HEK293T (cell line): ENCODE measurements around the gene EPHB1.

Experiments used
- CTCF ChIA-PET: fragments of 350-600 bp; formaldehyde crosslinking; extraction: SDS; loops from one replicate; lab custom pipeline; 2021; ENCODE audit warnings: antibody characterized with exemption, inconsistent platforms; lab: Yijun Ruan, JAX
- POLR2A ChIA-PET: fragments of 350-600 bp; formaldehyde crosslinking; extraction: SDS; loops from one replicate; lab custom pipeline; 2020; ENCODE audit warnings: antibody characterized with exemption, inconsistent platforms; lab: Yijun Ruan, JAX
- DNase-seq: peaks from one replicate; pipeline ENCODE4 v3.0.0; 2012; ENCODE audit warnings: mixed read lengths; ENCODE audit errors: extremely low spot score
- ARNT ChIP-seq: fragments of 450-650 bp; IDR thresholded peaks from 2 replicates; pipeline ENCODE4 v1.6.1; 2017; ENCODE audit warnings: mild to moderate bottlenecking
- BHLHE40 ChIP-seq: fragments of 450-650 bp; IDR thresholded peaks from 2 replicates; pipeline ENCODE4 v1.6.1; 2016; ENCODE audit warnings: mild to moderate bottlenecking, moderate library complexity, borderline replicate concordance
- CTBP1 ChIP-seq: fragments of 450-650 bp; IDR thresholded peaks from 2 replicates; pipeline ENCODE4 v1.6.1; 2016; ENCODE audit warnings: borderline replicate concordance
- ELF4 ChIP-seq: fragments of 450-650 bp; IDR thresholded peaks from 2 replicates; pipeline ENCODE4 v1.6.1; 2017; ENCODE audit warnings: antibody characterized with exemption
- FOXA1 ChIP-seq: fragments of 450-650 bp; IDR thresholded peaks from 2 replicates; pipeline ENCODE4 v1.6.1; 2016; ENCODE audit warnings: mild to moderate bottlenecking
- FOXK2 ChIP-seq: fragments of 450-650 bp; IDR thresholded peaks from 2 replicates; pipeline ENCODE4 v1.6.1; 2016; ENCODE audit warnings: mild to moderate bottlenecking
- FOXM1 ChIP-seq: fragments of 450-650 bp; IDR thresholded peaks from 2 replicates; pipeline ENCODE4 v1.6.1; 2017; ENCODE audit warnings: mild to moderate bottlenecking, borderline replicate concordance
- HDGF ChIP-seq: fragments of 450-650 bp; IDR thresholded peaks from 2 replicates; pipeline ENCODE4 v1.6.1; 2017; ENCODE audit warnings: antibody characterized with exemption, borderline replicate concordance
- L3MBTL2 ChIP-seq: fragments of 450-650 bp; conservative IDR thresholded peaks from 2 replicates; pipeline ENCODE4 v1.6.1; 2016; ENCODE audit warnings: mild to moderate bottlenecking
- LEF1 ChIP-seq: fragments of 450-650 bp; IDR thresholded peaks from 2 replicates; pipeline ENCODE4 v1.6.1; 2017; ENCODE audit warnings: mild to moderate bottlenecking, borderline replicate concordance
- NFRKB ChIP-seq: fragments of 450-650 bp; IDR thresholded peaks from 2 replicates; pipeline ENCODE4 v1.6.1; 2016; ENCODE audit warnings: mild to moderate bottlenecking, moderate library complexity
- SP1 ChIP-seq: fragments of 450-650 bp; IDR thresholded peaks from 2 replicates; pipeline ENCODE4 v1.6.1; 2017
- SUZ12 ChIP-seq: fragments of 450-650 bp; IDR thresholded peaks from 2 replicates; pipeline ENCODE4 v1.6.1; 2016; ENCODE audit warnings: mild to moderate bottlenecking
- TARDBP ChIP-seq: fragments of 450-650 bp; IDR thresholded peaks from 2 replicates; pipeline ENCODE4 v1.6.1; 2016
- ZNF384 ChIP-seq: fragments of 450-650 bp; IDR thresholded peaks from 2 replicates; pipeline ENCODE4 v1.6.1; 2016
- TF ChIP-seq, protein P1 (sequence below): fragments of 450-650 bp; IDR thresholded peaks from 2 replicates; pipeline ENCODE4 v1.6.1; 2016

The EPHB1 gene

DNA sequence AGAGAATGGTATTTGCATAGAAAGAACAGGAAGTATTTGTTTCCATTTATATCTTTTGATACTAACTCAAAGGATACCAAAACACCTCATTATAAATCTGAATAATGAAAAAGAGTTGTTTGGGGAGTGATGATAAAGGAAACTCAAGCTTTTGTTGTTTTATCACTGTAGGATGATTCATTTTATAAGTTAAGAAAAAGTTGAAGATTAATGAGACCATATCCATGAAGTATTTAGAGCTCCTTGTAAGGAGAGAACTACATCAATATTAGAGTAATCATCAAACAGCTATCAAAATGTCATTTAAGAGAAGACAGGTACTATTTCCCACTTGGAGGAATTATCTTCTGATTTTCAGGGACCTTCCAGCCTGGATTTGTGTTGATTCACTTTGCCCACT lies 92.5 kb downstream of the EPHB1 start:
- ChIA-PET POLR2A (no interaction called here), CTCF (no interaction called here)

DNA sequence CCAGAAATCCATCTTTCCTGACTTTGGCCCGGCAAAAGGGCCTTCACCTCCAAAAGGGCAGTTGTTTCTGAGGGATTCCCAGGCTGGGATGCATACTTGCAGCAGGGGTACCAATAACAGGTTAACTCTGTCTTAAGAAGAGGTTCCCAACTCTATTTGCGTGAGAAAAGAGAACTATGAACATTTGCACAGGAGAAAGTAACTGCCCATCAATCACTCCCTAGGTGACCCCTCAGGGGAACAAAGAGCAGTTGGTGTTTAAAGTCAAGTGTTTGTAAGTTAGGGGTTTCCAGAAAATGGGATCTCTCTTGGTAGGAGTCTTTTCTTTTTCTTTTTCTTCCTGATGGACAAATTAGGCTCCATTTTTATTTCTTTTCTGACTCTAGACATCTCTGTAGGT lies 97.3 kb downstream of the EPHB1 start:
- POLR2A ChIA-PET = no interaction called here
- TF ChIP-seq ZNF384 (no peak), FOXK2 (no peak), BHLHE40 (no peak), SP1 (no peak), FOXA1 (no peak), NFRKB (no peak), ELF4 (no peak), L3MBTL2 (no peak), LEF1 (no peak), TARDBP (no peak), SUZ12 (no peak), CTBP1 (no peak)
- CTCF ChIA-PET = no interaction called here
- no peak for DNase-seq

More for the DNA sequence above, 92.5 kb downstream of the EPHB1 start:
- TF ChIP-seq L3MBTL2 = no peak
- no peak for TF ChIP-seq ARNT
- TF ChIP-seq CTBP1 = no peak
- TF ChIP-seq BHLHE40 = no peak
- no peak for TF ChIP-seq FOXK2
- TF ChIP-seq, protein P1, sequence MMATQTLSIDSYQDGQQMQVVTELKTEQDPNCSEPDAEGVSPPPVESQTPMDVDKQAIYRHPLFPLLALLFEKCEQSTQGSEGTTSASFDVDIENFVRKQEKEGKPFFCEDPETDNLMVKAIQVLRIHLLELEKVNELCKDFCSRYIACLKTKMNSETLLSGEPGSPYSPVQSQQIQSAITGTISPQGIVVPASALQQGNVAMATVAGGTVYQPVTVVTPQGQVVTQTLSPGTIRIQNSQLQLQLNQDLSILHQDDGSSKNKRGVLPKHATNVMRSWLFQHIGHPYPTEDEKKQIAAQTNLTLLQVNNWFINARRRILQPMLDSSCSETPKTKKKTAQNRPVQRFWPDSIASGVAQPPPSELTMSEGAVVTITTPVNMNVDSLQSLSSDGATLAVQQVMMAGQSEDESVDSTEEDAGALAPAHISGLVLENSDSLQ = no peak
- no peak for DNase-seq

DNA sequence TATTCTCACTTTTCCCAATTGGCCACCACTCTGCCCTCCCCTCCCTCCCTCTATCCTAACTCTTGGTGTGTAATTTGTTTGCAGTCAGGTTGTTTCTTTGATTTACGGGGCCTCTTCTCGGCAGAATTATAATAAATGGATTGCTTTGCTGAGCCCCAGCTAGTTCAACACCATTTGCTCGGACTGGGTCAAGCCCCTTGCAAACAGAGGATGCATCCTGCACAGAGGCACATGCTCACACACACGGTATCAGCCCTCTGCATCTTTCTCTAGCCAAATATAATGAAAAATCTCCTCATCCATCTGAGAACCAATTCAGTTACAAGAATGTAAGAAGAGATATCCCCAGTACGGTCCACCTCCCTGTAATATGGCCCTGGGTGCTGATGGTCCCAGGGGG lies 97.7 kb downstream of the EPHB1 start:
- ChIA-PET CTCF (no interaction called here), POLR2A (no interaction called here)
- TF ChIP-seq CTBP1 (no peak), BHLHE40 (no peak), SUZ12 (no peak), ZNF384 (no peak), TARDBP (no peak), L3MBTL2 (no peak), HDGF (no peak), FOXM1 (no peak), SP1 (no peak), LEF1 (no peak), ELF4 (no peak), FOXK2 (no peak), NFRKB (no peak), FOXA1 (no peak), ARNT (no peak)
- TF ChIP-seq, protein P1 = no peak
- DNase-seq = no peak

DNA sequence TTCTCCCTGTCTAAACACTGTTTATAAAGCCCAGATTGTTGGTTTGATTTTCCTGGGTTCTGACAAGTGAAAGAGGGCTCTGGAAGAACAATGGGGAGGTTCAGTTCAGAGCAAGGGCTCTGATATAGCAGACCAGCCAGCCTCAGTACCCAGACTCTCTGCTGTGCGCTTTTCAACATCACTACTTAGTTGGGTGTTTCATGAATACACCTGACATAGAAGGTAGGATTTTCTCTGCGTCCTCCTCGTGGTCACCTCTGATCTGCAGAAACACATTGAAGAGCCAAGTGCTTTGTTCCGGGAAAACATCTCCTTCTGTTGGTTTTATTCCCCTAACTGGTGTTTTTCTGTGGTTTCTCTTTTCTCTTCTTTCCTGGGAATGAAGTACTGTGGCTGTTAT lies 99.5 kb downstream of the EPHB1 start:
- no peak for DNase-seq
- ChIA-PET POLR2A (no interaction called here), CTCF (no interaction called here)
- no peak for TF ChIP-seq CTBP1
- no peak for TF ChIP-seq NFRKB

DNA sequence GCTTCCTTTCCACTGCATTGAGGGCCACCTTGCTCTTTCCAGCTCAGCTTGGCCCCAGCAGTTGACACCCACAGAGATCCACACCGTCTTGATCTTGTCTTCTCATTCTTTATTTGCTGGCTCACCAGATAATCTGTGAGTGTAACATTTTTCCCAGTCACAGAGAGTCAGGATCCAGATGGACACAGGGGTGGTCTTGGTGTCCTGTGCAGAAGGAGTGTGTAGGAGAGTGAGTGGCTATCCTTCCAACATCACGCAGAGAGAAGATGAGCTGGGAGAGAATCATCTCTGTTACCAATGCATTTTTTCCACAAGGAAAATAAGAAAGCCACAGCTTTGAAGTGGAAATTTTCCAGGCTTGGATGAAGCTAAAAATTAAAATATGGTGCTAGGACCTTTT lies 100.1 kb downstream of the EPHB1 start:
- CTCF ChIA-PET = no interaction called here
- POLR2A ChIA-PET = no interaction called here
- DNase-seq = no peak
- TF ChIP-seq ELF4 (no peak), TARDBP (no peak), FOXA1 (no peak), ARNT (no peak), SUZ12 (no peak), CTBP1 (no peak), FOXM1 (no peak), LEF1 (no peak), ZNF384 (no peak), L3MBTL2 (no peak), HDGF (no peak), SP1 (no peak), BHLHE40 (no peak), NFRKB (no peak), FOXK2 (no peak)
- TF ChIP-seq, protein P1 = no peak

DNA sequence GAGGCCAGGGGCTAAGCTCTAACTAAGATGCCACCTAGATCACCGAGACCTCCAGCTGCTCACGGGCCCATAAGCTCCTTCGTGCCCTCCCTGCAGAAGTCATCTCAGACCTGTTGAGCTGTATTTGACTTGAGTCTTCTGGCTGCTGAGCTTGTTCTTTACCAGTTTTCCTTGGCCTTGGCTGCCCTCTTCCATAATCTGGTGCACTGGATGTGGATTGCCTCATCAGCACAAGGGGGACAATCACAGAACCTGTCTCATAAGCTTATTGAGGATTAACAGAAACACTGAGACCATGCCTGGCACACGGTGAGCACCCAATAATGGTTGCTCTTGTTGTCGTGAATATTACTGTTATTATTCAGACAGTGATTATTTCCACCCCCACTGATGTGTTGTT lies 101.1 kb downstream of the EPHB1 start:
- ChIA-PET POLR2A (no interaction called here), CTCF (no interaction called here)
- DNase-seq = no peak

More for the DNA sequence above, 101.1 kb downstream of the EPHB1 start:
- no peak for TF ChIP-seq ELF4
- TF ChIP-seq ARNT = no peak
- TF ChIP-seq SUZ12 = no peak
- no peak for TF ChIP-seq HDGF
- TF ChIP-seq FOXM1 = no peak
- no peak for TF ChIP-seq BHLHE40
- TF ChIP-seq CTBP1 = no peak
- TF ChIP-seq FOXA1 = no peak
- no peak for TF ChIP-seq FOXK2
- TF ChIP-seq SP1 = no peak
- TF ChIP-seq NFRKB = no peak
- no peak for TF ChIP-seq TARDBP
- TF ChIP-seq, protein P1 = no peak
- TF ChIP-seq L3MBTL2 = no peak
- no peak for TF ChIP-seq ZNF384
- TF ChIP-seq LEF1 = no peak
